RWPE2 (cell line): ENCODE measurements around the gene SUPT3H.

ENCODE experiments used
- ATAC-seq: fragments of 200-7000 bp; cut with Tn5 transposase; 3 replicates; pipeline ENCODE4 v1.9.1; 2021; ENCODE audit warnings: low read depth
- DNase-seq: peaks from one replicate; pipeline ENCODE4 v3.0.0-alpha.2; 2020; ENCODE audit warnings: low spot score
- H3K27ac ChIP-seq: fragments of 450-650 bp; 2 replicates; pipeline ENCODE4 v1.5.1; 2017; ENCODE audit warnings: mild to moderate bottlenecking; ENCODE audit not compliant: poor library complexity, severe bottlenecking
- H3K27me3 ChIP-seq: fragments of 250-450 bp; sonication (Bioruptor Pico); 2 replicates; pipeline ENCODE4 v1.5.1; 2021; ENCODE audit warnings: mild to moderate bottlenecking, moderate library complexity; ENCODE audit not compliant: insufficient read depth, poor library complexity, severe bottlenecking
- H3K36me3 ChIP-seq: fragments of 250-450 bp; sonication (Bioruptor Pico); 2 replicates; pipeline ENCODE4 v1.5.1; 2020; ENCODE audit warnings: low read depth, mild to moderate bottlenecking, moderate library complexity
- H3K4me1 ChIP-seq: fragments of 250-450 bp; sonication (Bioruptor Pico); 2 replicates; pipeline ENCODE4 v1.5.1; 2021; ENCODE audit warnings: mild to moderate bottlenecking, moderate library complexity; ENCODE audit not compliant: insufficient read depth, poor library complexity, severe bottlenecking
- H3K4me3 ChIP-seq: fragments of 250-450 bp; sonication (Bioruptor Pico); 2 replicates; pipeline ENCODE4 v1.5.1; 2021; ENCODE audit warnings: mild to moderate bottlenecking, moderate library complexity; ENCODE audit not compliant: severe bottlenecking
- H3K9me3 ChIP-seq: fragments of 250-450 bp; sonication (Bioruptor Pico); 2 replicates; pipeline ENCODE4 v1.5.1; 2021; ENCODE audit warnings: mild to moderate bottlenecking, moderate library complexity; ENCODE audit not compliant: severe bottlenecking
- CTCF ChIP-seq: fragments of 450-650 bp; IDR thresholded peaks from one replicate; pipeline ENCODE4 v1.5.1; 2017; ENCODE audit warnings: mild to moderate bottlenecking, moderate library complexity; ENCODE audit not compliant: poor library complexity, severe bottlenecking

The SUPT3H gene

GRCh38 chr6:45000833-45001232 is 376.9 kb downstream of the SUPT3H start:
- no peak overlapping the region for H3K27ac ChIP-seq
- TF ChIP-seq CTCF, result no peak
- no peak overlapping the region for H3K4me3 ChIP-seq
- no peaks in the 10 kb centered on the region for H3K4me1 ChIP-seq
- H3K27me3 ChIP-seq, result no peaks in the 10 kb centered on the region
- no peaks in the 10 kb centered on the region for H3K9me3 ChIP-seq
- ATAC-seq (no peak), DNase-seq (no peak)
- H3K36me3 ChIP-seq, result no peaks in the 10 kb centered on the region

GRCh38 chr6:44999066-44999465 is 378.7 kb downstream of the SUPT3H start:
- H3K4me3 ChIP-seq, result no peak overlapping the region
- no peaks in the 10 kb centered on the region for H3K36me3 ChIP-seq
- DNase-seq (no peak), ATAC-seq (no peak)
- H3K27ac ChIP-seq, result no peak overlapping the region
- no peaks in the 10 kb centered on the region for H3K9me3 ChIP-seq
- TF ChIP-seq CTCF, result no peak
- H3K27me3 ChIP-seq, result no peaks in the 10 kb centered on the region
- H3K4me1 ChIP-seq, result no peaks in the 10 kb centered on the region

GRCh38 chr6:44995486-44996132 is 382.1 kb downstream of the SUPT3H start:
- Histone ChIP-seq H3K27ac (no peak overlapping the region), H3K9me3 (no peaks in the 10 kb centered on the region), H3K4me1 (no peaks in the 10 kb centered on the region), H3K27me3 (no peaks in the 10 kb centered on the region), H3K4me3 (no peak overlapping the region), H3K36me3 (no peaks in the 10 kb centered on the region)
- ATAC-seq (no peak), DNase-seq (no peak)
- TF ChIP-seq CTCF, result no peak

- no peak for TF ChIP-seq CTCF
- no peaks in the 10 kb centered on the region for H3K9me3 ChIP-seq
- no peaks in the 10 kb centered on the region for H3K36me3 ChIP-seq
- no peaks in the 10 kb centered on the region for H3K27me3 ChIP-seq
- H3K4me3 ChIP-seq, result no peak overlapping the region
- H3K4me1 ChIP-seq, result no peaks in the 10 kb centered on the region
- DNase-seq, result no peak
- no peak overlapping the region for H3K27ac ChIP-seq
- no peak for ATAC-seq
Observed at GRCh38 chr6:44989391-44989790, 388.3 kb downstream of the SUPT3H start.

GRCh38 chr6:44985006-44985405 is 392.7 kb downstream of the SUPT3H start:
- Histone ChIP-seq H3K27ac (no peak overlapping the region), H3K4me3 (no peak overlapping the region), H3K9me3 (no peaks in the 10 kb centered on the region), H3K27me3 (no peaks in the 10 kb centered on the region), H3K4me1 (no peaks in the 10 kb centered on the region), H3K36me3 (no peaks in the 10 kb centered on the region)
- DNase-seq (no peak), ATAC-seq (no peak)
- TF ChIP-seq CTCF, result no peak
